GM19452 (cell line): ENCODE data around the gene TMEM270.

ENCODE experiments used
- ATAC-seq: cut with Tn5 transposase; IDR thresholded peaks from one replicate; pipeline ENCODE4 v1.9.1; 2021; ENCODE audit not compliant: unreplicated experiment

TMEM270 gene

GRCh38 chr7:73904219-73905137 is 43.5 kb downstream of the TMEM270 start:
- no peak for ATAC-seq

- no peak for ATAC-seq
These were observed 44.4 kb downstream of the TMEM270 start for GRCh38 chr7:73905360-73905759.

GRCh38 chr7:73906874-73907273 is 45.9 kb downstream of the TMEM270 start:
- ATAC-seq, result no peak

GRCh38 chr7:73907554-73908122 is 46.7 kb downstream of the TMEM270 start:
- no peak for ATAC-seq

- ATAC-seq, result no peak
These were observed 47.2 kb downstream of the TMEM270 start for GRCh38 chr7:73908123-73908611.

GRCh38 chr7:73909051-73909941 is 48.3 kb downstream of the TMEM270 start:
- no peak for ATAC-seq

DNA sequence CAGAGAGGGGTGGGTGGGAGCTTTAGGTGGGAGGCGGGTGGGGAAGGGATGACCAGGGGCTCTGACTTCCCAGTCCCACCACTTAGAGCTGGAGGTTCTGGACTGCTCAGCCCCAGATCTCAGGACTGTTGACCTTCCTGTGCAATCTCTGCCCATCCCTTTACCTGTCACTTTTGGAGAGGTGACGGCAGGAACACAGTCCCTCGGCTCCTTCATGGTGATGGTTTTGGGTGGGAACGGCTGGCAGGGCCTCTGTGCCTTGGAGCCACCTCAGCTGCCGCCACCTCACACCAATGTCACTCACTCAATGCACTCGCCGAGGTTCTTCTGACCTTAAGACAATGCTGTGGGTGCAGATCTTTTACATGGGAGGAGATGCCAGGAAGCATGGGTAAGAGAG is 49.0 kb downstream of the TMEM270 start:
- no peak for ATAC-seq

DNA sequence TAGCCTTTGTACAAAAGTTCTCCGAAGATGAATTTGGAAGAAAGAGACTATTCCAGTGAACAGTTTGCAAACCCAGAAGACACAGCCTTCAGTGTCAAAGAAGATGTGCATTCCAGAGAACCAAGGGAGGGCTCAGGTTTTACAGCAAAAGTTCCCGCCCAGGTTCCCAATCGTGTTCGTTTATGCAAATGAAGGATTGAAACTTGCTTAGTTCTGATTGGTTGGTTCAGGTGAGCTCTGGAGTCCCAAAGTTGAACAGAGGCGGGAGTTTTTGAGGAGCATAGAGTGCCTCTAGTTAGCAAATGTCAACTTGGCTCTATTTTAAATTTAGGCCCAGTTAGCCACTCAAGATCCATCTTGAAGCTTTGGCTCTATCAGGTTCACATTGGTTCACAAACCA is 51.3 kb downstream of the TMEM270 start:
- no peak for ATAC-seq
